ENCODE measurements around the gene DGKH.

DGKH gene

GRCh38 chr13:42054798-42055499 lies 6.5 kb downstream of the DGKH start:
- no peaks in the 10 kb centered on the region for H3K27me3 ChIP-seq (replicated peaks; ENCODE audit: control insufficient read depth, insufficient read depth, low read length, poor library complexity, severe bottlenecking)

GRCh38 chr13:42055500-42056085 lies 7.1 kb downstream of the DGKH start:
- Histone ChIP-seq H3K27me3 (replicated peaks; ENCODE audit: control insufficient read depth, insufficient read depth, low read length, poor library complexity, severe bottlenecking) (no peaks in the 10 kb centered on the region), H3K36me3 (ENCODE audit: control insufficient read depth, insufficient read depth, low read length) (no peaks in the 10 kb centered on the region), H3K9me3 (ENCODE audit: control insufficient read depth, low read length) (no peaks in the 10 kb centered on the region), H3K27ac (ENCODE audit: insufficient read depth, low read length, poor library complexity, severe bottlenecking) (no peak overlapping the region), H3K4me3 (ENCODE audit: insufficient read depth, low read depth, low read length, poor library complexity, severe bottlenecking) (no peak overlapping the region), H3K4me1 (ENCODE audit: control insufficient read depth, insufficient read depth, low read length, poor library complexity, severe bottlenecking) (no peaks in the 10 kb centered on the region)
- DNase-seq: no peak

More at GRCh38 chr13:42054798-42055499, 6.5 kb downstream of the DGKH start:
- no peak overlapping the region for H3K27ac ChIP-seq (ENCODE audit: insufficient read depth, low read length, poor library complexity, severe bottlenecking)
- no peak for DNase-seq
- H3K4me3 ChIP-seq (ENCODE audit: insufficient read depth, low read depth, low read length, poor library complexity, severe bottlenecking): no peak overlapping the region
- no peaks in the 10 kb centered on the region for H3K9me3 ChIP-seq (ENCODE audit: control insufficient read depth, low read length)
- H3K4me1 ChIP-seq (ENCODE audit: control insufficient read depth, insufficient read depth, low read length, poor library complexity, severe bottlenecking): no peaks in the 10 kb centered on the region
- H3K36me3 ChIP-seq (ENCODE audit: control insufficient read depth, insufficient read depth, low read length): no peaks in the 10 kb centered on the region

GRCh38 chr13:42056146-42056545 lies 7.7 kb downstream of the DGKH start:
- H3K4me3 ChIP-seq (ENCODE audit: insufficient read depth, low read depth, low read length, poor library complexity, severe bottlenecking): no peak overlapping the region
- DNase-seq: no peak
- H3K27ac ChIP-seq (ENCODE audit: insufficient read depth, low read length, poor library complexity, severe bottlenecking): no peak overlapping the region
- no peaks in the 10 kb centered on the region for H3K9me3 ChIP-seq (ENCODE audit: control insufficient read depth, low read length)
- H3K27me3 ChIP-seq (replicated peaks; ENCODE audit: control insufficient read depth, insufficient read depth, low read length, poor library complexity, severe bottlenecking): no peaks in the 10 kb centered on the region
- no peaks in the 10 kb centered on the region for H3K36me3 ChIP-seq (ENCODE audit: control insufficient read depth, insufficient read depth, low read length)
- H3K4me1 ChIP-seq (ENCODE audit: control insufficient read depth, insufficient read depth, low read length, poor library complexity, severe bottlenecking): no peaks in the 10 kb centered on the region

- no peak overlapping the region for H3K27ac ChIP-seq (ENCODE audit: insufficient read depth, low read length, poor library complexity, severe bottlenecking)
- H3K4me1 ChIP-seq (ENCODE audit: control insufficient read depth, insufficient read depth, low read length, poor library complexity, severe bottlenecking): no peaks in the 10 kb centered on the region
- H3K36me3 ChIP-seq (ENCODE audit: control insufficient read depth, insufficient read depth, low read length): no peaks in the 10 kb centered on the region
- no peaks in the 10 kb centered on the region for H3K27me3 ChIP-seq (replicated peaks; ENCODE audit: control insufficient read depth, insufficient read depth, low read length, poor library complexity, severe bottlenecking)
- DNase-seq: no peak
- no peaks in the 10 kb centered on the region for H3K9me3 ChIP-seq (ENCODE audit: control insufficient read depth, low read length)
- H3K4me3 ChIP-seq (ENCODE audit: insufficient read depth, low read depth, low read length, poor library complexity, severe bottlenecking): no peak overlapping the region
These were observed 8.1 kb downstream of the DGKH start for GRCh38 chr13:42056583-42056982.

DNA sequence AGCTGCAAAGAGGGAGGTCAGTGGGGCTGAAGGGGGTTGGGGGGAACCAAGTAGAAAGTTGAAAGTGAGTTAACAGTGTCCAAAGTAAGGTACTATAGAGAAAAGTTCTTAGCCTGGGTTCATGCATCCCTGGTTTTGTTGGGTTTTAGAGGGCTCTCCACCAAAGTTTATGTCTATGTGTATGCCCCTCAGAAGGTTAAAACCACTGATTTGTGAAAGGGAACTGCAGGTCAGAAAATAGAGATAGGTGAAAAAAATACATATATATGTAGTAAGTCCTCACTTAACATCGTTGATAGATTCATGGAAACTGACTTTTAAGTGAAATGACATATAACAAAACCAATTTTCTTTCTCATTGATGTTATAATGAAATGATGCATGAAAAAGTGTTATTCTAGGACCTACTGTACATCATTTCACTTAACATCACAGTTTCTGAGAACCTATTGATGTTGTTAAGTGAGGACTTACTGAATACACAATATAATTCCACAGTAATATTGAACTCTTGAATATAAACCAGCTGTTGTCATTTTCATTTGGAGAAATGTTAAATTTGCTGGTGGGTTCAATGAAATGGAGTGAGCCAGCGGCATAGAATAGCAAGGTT lies 9.6 kb downstream of the DGKH start:
- no peaks in the 10 kb centered on the region for H3K27me3 ChIP-seq (replicated peaks; ENCODE audit: control insufficient read depth, insufficient read depth, low read length, poor library complexity, severe bottlenecking)
- no peaks in the 10 kb centered on the region for H3K4me1 ChIP-seq (ENCODE audit: control insufficient read depth, insufficient read depth, low read length, poor library complexity, severe bottlenecking)
- H3K9me3 ChIP-seq (ENCODE audit: control insufficient read depth, low read length): no peaks in the 10 kb centered on the region
- no peaks in the 10 kb centered on the region for H3K36me3 ChIP-seq (ENCODE audit: control insufficient read depth, insufficient read depth, low read length)
- DNase-seq: no peak
- no peak overlapping the region for H3K27ac ChIP-seq (ENCODE audit: insufficient read depth, low read length, poor library complexity, severe bottlenecking)
- H3K4me3 ChIP-seq (ENCODE audit: insufficient read depth, low read depth, low read length, poor library complexity, severe bottlenecking): no peak overlapping the region

GRCh38 chr13:42061943-42062342 lies 13.5 kb downstream of the DGKH start:
- no peak for DNase-seq
- Histone ChIP-seq H3K4me1 (ENCODE audit: control insufficient read depth, insufficient read depth, low read length, poor library complexity, severe bottlenecking) (no peaks in the 10 kb centered on the region), H3K27ac (ENCODE audit: insufficient read depth, low read length, poor library complexity, severe bottlenecking) (no peak overlapping the region), H3K36me3 (ENCODE audit: control insufficient read depth, insufficient read depth, low read length) (no peaks in the 10 kb centered on the region), H3K9me3 (ENCODE audit: control insufficient read depth, low read length) (no peaks in the 10 kb centered on the region), H3K27me3 (replicated peaks; ENCODE audit: control insufficient read depth, insufficient read depth, low read length, poor library complexity, severe bottlenecking) (no peaks in the 10 kb centered on the region), H3K4me3 (ENCODE audit: insufficient read depth, low read depth, low read length, poor library complexity, severe bottlenecking) (no peak overlapping the region)

DNA sequence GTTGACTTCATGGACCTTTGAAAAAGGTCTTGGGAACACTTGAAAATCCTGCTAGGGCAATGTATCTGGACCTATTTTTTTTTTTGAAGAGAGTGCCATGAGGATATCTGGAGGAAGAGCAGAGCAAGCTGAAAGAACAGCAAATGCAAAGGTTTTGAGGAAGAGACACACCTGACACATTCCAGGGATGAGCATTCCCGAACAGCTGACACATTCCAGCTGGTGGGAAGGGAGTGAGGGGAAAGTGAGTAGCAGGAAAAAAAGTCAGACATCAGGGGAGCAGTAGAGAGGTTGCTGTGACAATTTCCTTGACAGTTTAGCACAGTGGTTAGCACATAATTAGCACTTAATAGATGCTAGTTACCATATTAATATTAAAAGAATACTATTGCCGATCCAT lies 14.7 kb downstream of the DGKH start:
- H3K36me3 ChIP-seq (ENCODE audit: control insufficient read depth, insufficient read depth, low read length): no peaks in the 10 kb centered on the region
- no peaks in the 10 kb centered on the region for H3K27me3 ChIP-seq (replicated peaks; ENCODE audit: control insufficient read depth, insufficient read depth, low read length, poor library complexity, severe bottlenecking)
- H3K27ac ChIP-seq (ENCODE audit: insufficient read depth, low read length, poor library complexity, severe bottlenecking): no peak overlapping the region
- H3K4me1 ChIP-seq (ENCODE audit: control insufficient read depth, insufficient read depth, low read length, poor library complexity, severe bottlenecking): no peaks in the 10 kb centered on the region
- H3K4me3 ChIP-seq (ENCODE audit: insufficient read depth, low read depth, low read length, poor library complexity, severe bottlenecking): no peak overlapping the region
- H3K9me3 ChIP-seq (ENCODE audit: control insufficient read depth, low read length): no peaks in the 10 kb centered on the region
- no peak for DNase-seq

GRCh38 chr13:42064259-42064658 lies 15.8 kb downstream of the DGKH start:
- no peaks in the 10 kb centered on the region for H3K9me3 ChIP-seq (ENCODE audit: control insufficient read depth, low read length)
- no peaks in the 10 kb centered on the region for H3K4me1 ChIP-seq (ENCODE audit: control insufficient read depth, insufficient read depth, low read length, poor library complexity, severe bottlenecking)
- no peaks in the 10 kb centered on the region for H3K36me3 ChIP-seq (ENCODE audit: control insufficient read depth, insufficient read depth, low read length)
- H3K4me3 ChIP-seq (ENCODE audit: insufficient read depth, low read depth, low read length, poor library complexity, severe bottlenecking): no peak overlapping the region
- no peak overlapping the region for H3K27ac ChIP-seq (ENCODE audit: insufficient read depth, low read length, poor library complexity, severe bottlenecking)
- no peak for DNase-seq
- H3K27me3 ChIP-seq (replicated peaks; ENCODE audit: control insufficient read depth, insufficient read depth, low read length, poor library complexity, severe bottlenecking): no peaks in the 10 kb centered on the region

GRCh38 chr13:42064966-42065365 lies 16.5 kb downstream of the DGKH start:
- no peak for DNase-seq
- Histone ChIP-seq H3K27ac (ENCODE audit: insufficient read depth, low read length, poor library complexity, severe bottlenecking) (no peak overlapping the region), H3K4me3 (ENCODE audit: insufficient read depth, low read depth, low read length, poor library complexity, severe bottlenecking) (no peak overlapping the region), H3K36me3 (ENCODE audit: control insufficient read depth, insufficient read depth, low read length) (no peaks in the 10 kb centered on the region), H3K4me1 (ENCODE audit: control insufficient read depth, insufficient read depth, low read length, poor library complexity, severe bottlenecking) (no peaks in the 10 kb centered on the region), H3K27me3 (replicated peaks; ENCODE audit: control insufficient read depth, insufficient read depth, low read length, poor library complexity, severe bottlenecking) (no peaks in the 10 kb centered on the region), H3K9me3 (ENCODE audit: control insufficient read depth, low read length) (no peaks in the 10 kb centered on the region)

DNA sequence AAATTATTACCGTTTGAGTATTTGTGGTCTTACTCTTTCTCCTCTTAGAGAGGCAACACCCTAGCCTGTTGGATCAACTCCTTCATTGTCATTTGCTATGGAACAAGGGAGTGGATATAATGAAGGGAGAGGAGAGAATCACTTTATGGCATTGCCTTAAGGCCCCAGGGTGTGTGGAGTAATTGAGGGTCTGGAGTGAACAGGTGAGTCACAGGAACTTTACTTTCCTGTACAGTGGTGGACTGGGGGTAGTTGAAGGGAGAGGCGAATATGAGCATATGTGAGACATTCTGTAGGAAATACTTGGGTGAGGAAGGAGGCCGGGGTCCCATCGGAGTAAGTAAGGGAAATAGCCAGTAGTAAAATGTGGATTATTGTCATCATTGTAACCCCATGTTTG lies 17.0 kb downstream of the DGKH start:
- no peaks in the 10 kb centered on the region for H3K27me3 ChIP-seq (replicated peaks; ENCODE audit: control insufficient read depth, insufficient read depth, low read length, poor library complexity, severe bottlenecking)
- H3K9me3 ChIP-seq (ENCODE audit: control insufficient read depth, low read length): no peaks in the 10 kb centered on the region
- DNase-seq: no peak
- H3K36me3 ChIP-seq (ENCODE audit: control insufficient read depth, insufficient read depth, low read length): no peaks in the 10 kb centered on the region
- no peak overlapping the region for H3K4me3 ChIP-seq (ENCODE audit: insufficient read depth, low read depth, low read length, poor library complexity, severe bottlenecking)
- H3K4me1 ChIP-seq (ENCODE audit: control insufficient read depth, insufficient read depth, low read length, poor library complexity, severe bottlenecking): no peaks in the 10 kb centered on the region
- no peak overlapping the region for H3K27ac ChIP-seq (ENCODE audit: insufficient read depth, low read length, poor library complexity, severe bottlenecking)

Measured in effector memory CD4-positive, alpha-beta T cell (primary cell).